Astrocyte (in vitro differentiated cells and primary cell): ENCODE data around the gene TADA2A.

Experiments used
- CTCF ChIP-seq: IDR thresholded peaks from 2 replicates; pipeline ENCODE4 v1.5.1; 2011; ENCODE audit warnings: low read depth, mild to moderate bottlenecking, inconsistent platforms, low read length, moderate library complexity; ENCODE audit not compliant: insufficient read depth
- EZH2 ChIP-seq: IDR thresholded peaks from 2 replicates; pipeline ENCODE4 v1.6.1; 2012; ENCODE audit warnings: mild to moderate bottlenecking, low read length, inconsistent platforms; ENCODE audit not compliant: insufficient read depth

- TF ChIP-seq CTCF (no peak), EZH2 (no peak)
Measured at GRCh38 chr17:37417852-37418251, 11.2 kb downstream of the TADA2A start.
